IgD-negative memory B cell (primary cell): Measurements from ENCODE around the gene CALY. TPM values are rescaled to one million over a fixed set of nuclear protein-coding genes. Genes with fewer than 3 reads are reported as not detected.
"Not testable (repeated sequence)": the region's sequence is repeated elsewhere in the genome, so short reads cannot be mapped to it uniquely, and the experiment has no call there.

ENCODE experiments used
- H3K27ac Mint-ChIP-seq, 3 donors: one replicate each; pipeline ENCODE4 v1.8.0; 2020 to 2022; ENCODE audit warnings: mild to moderate bottlenecking in 3 of 3, mixed read lengths in 3 of 3, moderate library complexity in 1 of 3
- H3K27me3 Mint-ChIP-seq: one replicate; pipeline ENCODE4 v1.8.0; 2021; ENCODE audit warnings: mixed read lengths
- H3K36me3 Mint-ChIP-seq: one replicate; pipeline ENCODE4 v1.8.0; 2020; ENCODE audit warnings: mild to moderate bottlenecking, mixed read lengths
- H3K4me1 Mint-ChIP-seq, 3 donors: one replicate each; pipeline ENCODE4 v1.8.0; 2020 to 2022; ENCODE audit warnings: mixed read lengths in 3 of 3, mild to moderate bottlenecking in 1 of 3
- H3K4me3 Mint-ChIP-seq, 4 donors: one replicate each; pipeline ENCODE4 v1.8.0; 2020 to 2022; ENCODE audit warnings: mild to moderate bottlenecking in 4 of 4, mixed read lengths in 4 of 4, moderate library complexity in 3 of 4
- H3K9me3 Mint-ChIP-seq, 3 donors: one replicate each; pipeline ENCODE4 v1.8.0; 2020 to 2021; ENCODE audit warnings: mixed read lengths in 3 of 3, mild to moderate bottlenecking in 1 of 3
- polyA plus RNA-seq: library from polyadenylated mRNA; unstranded; fragments of 300-500 nt; fragmentation: Illumina TruSeq; gene quantifications from one replicate; pipeline ENCODE4 v1.2.3, GENCODE V29; 2021

Gene CALY, protein sequence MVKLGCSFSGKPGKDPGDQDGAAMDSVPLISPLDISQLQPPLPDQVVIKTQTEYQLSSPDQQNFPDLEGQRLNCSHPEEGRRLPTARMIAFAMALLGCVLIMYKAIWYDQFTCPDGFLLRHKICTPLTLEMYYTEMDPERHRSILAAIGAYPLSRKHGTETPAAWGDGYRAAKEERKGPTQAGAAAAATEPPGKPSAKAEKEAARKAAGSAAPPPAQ
- not detected for polyA plus RNA-seq

DNA sequence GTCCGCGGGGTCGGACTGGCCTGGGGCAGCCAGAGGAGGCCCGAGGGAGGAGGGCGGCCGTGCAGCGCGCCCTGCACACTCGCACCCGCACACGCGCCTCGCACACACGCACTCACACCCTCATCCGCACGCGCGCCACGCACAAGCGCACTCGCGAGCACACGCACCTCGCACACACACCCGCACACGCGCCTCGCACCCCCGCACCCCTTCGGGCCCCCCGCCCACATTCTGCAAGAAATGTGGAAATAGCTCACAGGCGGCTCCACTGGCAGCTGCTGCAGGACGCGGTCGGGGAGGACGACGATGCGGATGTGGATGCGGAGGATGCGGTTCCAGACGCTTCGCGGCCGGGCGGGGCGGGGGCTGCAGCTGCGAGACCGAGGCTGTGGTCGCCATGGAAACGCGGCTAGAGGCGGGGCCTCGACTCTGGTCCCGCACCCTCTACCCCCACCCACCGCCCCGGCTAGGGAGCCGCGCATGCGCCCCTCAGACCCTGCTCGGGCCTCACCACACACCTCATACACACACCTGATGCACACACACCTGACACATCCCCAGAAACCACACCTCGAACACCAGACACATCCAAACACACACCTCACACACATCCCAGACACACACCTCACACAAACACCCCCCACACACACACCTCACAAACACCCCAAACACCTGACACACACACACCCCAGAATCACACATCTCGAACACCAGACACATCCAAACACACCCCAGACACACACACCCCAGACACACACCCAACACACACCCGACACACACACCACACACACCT lies at the start of gene CALY:
Gene CALY (minus strand): TSS at position 320 of the 793 bp plus-strand sequence. CDS start 7,907 bp downstream, outside the sequence.
- peaks cover 12% of the 10 kb centered on the region for H3K27me3 Mint-ChIP-seq
- peaks cover 0 to 8% (median 2%) of the 10 kb centered on the region in 3 donors for H3K4me1 Mint-ChIP-seq
- H3K4me3 Mint-ChIP-seq: peak within 1 kb of the TSS; percentile 66 to 91 (median 78)
- no peaks in the 10 kb centered on the region for H3K9me3 Mint-ChIP-seq
- peak within 1 kb of the TSS in 1 of 3 donors; percentile 71 for H3K27ac Mint-ChIP-seq
- no peaks in the 10 kb centered on the region for H3K36me3 Mint-ChIP-seq

DNA sequence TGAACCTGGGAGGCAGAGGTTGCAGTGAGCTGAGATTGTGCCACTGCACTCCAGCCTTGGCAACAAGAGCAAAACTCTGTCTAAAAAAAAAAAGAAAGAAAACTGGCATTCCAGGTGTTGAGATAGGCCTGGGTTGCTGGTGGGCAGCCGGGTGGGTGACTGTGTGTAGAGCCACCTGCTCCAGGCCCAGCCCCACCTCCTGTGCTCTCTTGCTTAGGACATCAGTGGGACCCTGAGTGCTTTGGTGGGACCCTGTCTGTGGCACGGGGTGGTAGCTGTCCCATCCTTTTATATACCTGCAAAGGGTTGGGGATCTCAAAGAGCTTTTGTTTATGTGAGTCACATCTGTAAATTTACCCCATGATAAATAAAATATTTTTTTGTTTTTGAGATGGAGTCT lies 48.5 kb upstream of the CALY start:
- Mint-ChIP-seq H3K9me3 (no peaks in the 10 kb centered on the region), H3K36me3 (peaks cover 3% of the 10 kb centered on the region), H3K27me3 (no peaks in the 10 kb centered on the region), H3K4me1 (peaks cover 23 to 28% (median 25%) of the 10 kb centered on the region in 3 donors), H3K4me3 (no peak overlapping the region), H3K27ac (no peak overlapping the region)

DNA sequence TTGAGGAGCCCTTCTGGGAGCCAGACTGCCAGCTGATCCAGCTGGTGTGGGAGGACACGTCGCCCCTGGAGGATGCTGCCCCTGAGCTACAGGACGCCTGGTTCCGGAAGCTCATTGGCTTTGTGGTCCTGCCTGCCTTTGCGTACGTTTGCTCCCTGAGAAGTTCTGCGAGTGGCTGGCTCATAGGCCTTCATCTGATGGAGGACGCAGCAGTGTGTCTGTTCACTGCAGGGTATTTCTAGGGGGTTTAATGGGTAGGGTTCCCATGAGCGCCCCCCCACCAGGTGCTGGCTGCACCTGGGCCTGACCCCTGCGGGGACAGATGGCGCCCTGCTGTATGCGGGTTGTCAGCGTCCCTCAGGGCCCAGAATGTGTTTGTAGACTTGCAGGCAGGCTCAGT lies 47.4 kb upstream of the CALY start:
- H3K4me3 Mint-ChIP-seq: peak overlapping the region in 1 of 4 donors; percentile 57
- no peaks in the 10 kb centered on the region for H3K9me3 Mint-ChIP-seq
- peak overlapping the region in 1 of 3 donors; percentile 54 for H3K27ac Mint-ChIP-seq
- H3K36me3 Mint-ChIP-seq: peaks cover 3% of the 10 kb centered on the region
- H3K27me3 Mint-ChIP-seq: no peaks in the 10 kb centered on the region
- peaks cover 21 to 27% (median 23%) of the 10 kb centered on the region in 3 donors for H3K4me1 Mint-ChIP-seq

DNA sequence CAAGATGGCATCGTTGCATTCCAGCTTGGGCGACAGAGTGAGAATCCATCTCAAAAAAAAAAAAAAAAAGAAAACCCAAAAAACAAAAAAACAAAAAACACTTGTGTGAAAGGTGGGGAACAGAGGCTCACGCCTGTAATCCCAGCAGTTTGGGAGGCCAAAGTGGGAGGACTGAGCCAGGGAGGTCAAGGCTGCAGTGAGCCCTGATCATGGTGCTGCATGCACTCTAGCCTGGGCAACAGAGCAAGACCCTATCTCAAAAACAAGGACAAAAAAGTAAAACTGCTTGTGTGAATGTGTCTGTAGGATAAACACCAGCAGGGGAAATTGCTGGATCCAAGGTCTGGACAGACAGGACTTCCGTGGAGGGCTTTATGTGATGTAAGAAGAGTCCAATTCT lies 46.9 kb upstream of the CALY start:
- peak overlapping the region in 1 of 4 donors; percentile 86 for H3K4me3 Mint-ChIP-seq
- H3K9me3 Mint-ChIP-seq: no peaks in the 10 kb centered on the region
- peaks cover 17 to 24% (median 21%) of the 10 kb centered on the region in 3 donors for H3K4me1 Mint-ChIP-seq
- peaks cover 3% of the 10 kb centered on the region for H3K36me3 Mint-ChIP-seq
- no peak overlapping the region for H3K27ac Mint-ChIP-seq
- no peaks in the 10 kb centered on the region for H3K27me3 Mint-ChIP-seq

DNA sequence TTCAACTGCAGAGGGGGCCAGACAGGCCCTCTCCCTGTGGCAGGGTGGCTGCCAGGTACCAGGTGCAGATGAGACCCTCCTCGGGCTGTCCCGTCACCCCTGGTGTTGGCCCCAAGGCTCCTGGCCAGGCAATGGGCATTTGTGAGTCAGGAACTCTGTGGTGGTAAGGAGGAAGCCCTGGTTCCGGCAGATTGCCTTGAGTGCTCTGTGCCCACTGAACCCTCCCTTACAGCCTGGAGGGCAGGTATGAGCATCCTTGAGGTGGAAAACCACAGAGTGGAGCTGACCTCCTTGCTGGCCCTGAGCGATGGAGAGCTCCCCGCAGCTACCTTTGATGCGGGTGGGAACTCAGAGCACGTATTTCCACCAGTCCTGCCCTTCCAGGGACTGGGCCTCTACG lies 44.3 kb upstream of the CALY start:
- peaks cover under 1% of the 10 kb centered on the region for H3K36me3 Mint-ChIP-seq
- no peaks in the 10 kb centered on the region for H3K9me3 Mint-ChIP-seq
- H3K4me1 Mint-ChIP-seq: peaks cover 13 to 21% (median 16%) of the 10 kb centered on the region in 3 donors
- H3K27ac Mint-ChIP-seq: peak overlapping the region in 2 of 3 donors; percentile 5 to 87
- peak overlapping the region; percentile 79 to 91 (median 87) for H3K4me3 Mint-ChIP-seq
- no peaks in the 10 kb centered on the region for H3K27me3 Mint-ChIP-seq

DNA sequence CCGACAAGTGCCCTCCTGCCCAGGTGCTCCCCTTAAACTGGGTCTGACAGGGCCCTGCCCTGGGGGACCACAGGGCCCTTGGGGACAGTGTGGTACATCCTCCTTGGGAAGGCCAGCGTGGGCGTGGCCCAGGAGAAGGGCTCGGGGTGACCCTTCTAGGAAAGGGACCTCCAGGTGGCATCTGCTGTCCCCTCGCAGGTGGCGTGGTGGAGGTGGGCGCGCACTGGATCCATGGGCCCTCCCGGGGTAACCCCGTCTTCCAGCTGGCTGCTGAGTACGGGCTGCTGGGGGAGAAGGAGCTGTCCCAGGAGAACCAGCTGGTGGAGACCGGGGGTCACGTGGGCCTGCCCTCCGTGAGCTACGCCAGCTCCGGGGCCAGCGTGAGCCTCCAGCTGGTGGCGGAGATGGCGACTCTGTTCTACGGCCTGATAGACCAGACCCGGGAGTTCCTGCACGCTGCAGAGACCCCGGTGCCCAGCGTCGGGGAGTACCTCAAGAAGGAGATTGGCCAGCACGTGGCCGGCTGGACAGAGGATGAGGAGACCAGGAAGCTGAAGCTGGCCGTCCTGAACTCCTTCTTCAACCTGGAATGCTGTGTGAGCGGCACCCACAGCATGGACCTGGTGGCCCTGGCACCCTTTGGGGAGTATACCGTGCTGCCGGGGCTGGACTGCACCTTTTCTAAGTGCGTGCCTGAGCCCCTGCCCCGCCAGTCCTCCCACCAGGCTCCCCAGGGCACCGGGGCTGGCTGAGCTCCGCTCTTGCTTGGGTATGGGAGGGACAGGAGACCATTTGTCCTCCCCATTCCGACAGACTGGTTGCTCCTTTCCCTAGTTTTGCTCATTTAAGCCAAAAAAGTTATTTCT lies 43.3 kb upstream of the CALY start:
- Mint-ChIP-seq H3K27ac (peak overlapping the region in 2 of 3 donors; percentile 78 to 87), H3K4me3 (peak overlapping the region; percentile 79 to 91 (median 87)), H3K27me3 (no peaks in the 10 kb centered on the region), H3K9me3 (no peaks in the 10 kb centered on the region), H3K4me1 (peaks cover 13 to 21% (median 16%) of the 10 kb centered on the region in 3 donors), H3K36me3 (no peaks in the 10 kb centered on the region)

DNA sequence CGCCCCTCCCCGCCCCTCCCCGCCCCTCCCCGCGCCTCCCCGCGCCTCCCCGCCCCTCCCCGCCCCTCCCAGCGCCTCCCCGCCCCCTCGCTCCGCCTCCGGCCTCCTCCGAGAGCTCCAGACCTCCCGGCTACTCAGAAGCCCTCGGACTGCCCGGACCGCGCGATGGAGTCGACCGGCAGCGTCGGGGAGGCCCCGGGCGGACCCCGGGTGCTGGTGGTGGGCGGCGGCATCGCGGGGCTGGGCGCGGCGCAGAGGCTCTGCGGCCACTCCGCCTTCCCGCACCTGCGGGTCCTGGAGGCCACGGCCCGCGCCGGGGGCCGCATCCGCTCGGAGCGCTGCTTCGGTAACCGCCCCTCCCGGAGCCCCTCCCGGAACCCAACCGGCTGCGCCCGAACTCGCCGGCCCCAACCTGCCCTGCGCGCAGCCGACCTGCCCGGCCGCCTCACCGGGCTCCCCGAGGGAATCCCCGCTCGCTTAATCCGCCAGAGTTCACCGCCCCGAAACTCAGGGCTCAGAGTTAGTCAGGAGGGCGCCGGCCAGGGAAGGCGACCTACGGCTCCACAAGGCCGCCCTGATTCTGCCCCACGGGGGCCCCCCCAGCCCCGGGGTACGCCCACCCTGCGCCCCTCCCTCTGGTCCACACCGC lies 42.6 kb upstream of the CALY start, which contains the start of gene PAOX:
Gene PAOX (plus strand): TSS at position 111 of the 649 bp plus-strand sequence. CDS start 55 bp downstream, at position 166.
- no peaks in the 10 kb centered on the region for H3K27me3 Mint-ChIP-seq
- no peaks in the 10 kb centered on the region for H3K9me3 Mint-ChIP-seq
- peak within 1 kb of the TSS; percentile 86 to 94 (median 90) for H3K4me3 Mint-ChIP-seq
- H3K36me3 Mint-ChIP-seq: no peaks in the 10 kb centered on the region
- H3K4me1 Mint-ChIP-seq: peaks cover 14 to 24% (median 18%) of the 10 kb centered on the region in 3 donors
- H3K27ac Mint-ChIP-seq: peak within 1 kb of the TSS; percentile 31 to 87 (median 77)

DNA sequence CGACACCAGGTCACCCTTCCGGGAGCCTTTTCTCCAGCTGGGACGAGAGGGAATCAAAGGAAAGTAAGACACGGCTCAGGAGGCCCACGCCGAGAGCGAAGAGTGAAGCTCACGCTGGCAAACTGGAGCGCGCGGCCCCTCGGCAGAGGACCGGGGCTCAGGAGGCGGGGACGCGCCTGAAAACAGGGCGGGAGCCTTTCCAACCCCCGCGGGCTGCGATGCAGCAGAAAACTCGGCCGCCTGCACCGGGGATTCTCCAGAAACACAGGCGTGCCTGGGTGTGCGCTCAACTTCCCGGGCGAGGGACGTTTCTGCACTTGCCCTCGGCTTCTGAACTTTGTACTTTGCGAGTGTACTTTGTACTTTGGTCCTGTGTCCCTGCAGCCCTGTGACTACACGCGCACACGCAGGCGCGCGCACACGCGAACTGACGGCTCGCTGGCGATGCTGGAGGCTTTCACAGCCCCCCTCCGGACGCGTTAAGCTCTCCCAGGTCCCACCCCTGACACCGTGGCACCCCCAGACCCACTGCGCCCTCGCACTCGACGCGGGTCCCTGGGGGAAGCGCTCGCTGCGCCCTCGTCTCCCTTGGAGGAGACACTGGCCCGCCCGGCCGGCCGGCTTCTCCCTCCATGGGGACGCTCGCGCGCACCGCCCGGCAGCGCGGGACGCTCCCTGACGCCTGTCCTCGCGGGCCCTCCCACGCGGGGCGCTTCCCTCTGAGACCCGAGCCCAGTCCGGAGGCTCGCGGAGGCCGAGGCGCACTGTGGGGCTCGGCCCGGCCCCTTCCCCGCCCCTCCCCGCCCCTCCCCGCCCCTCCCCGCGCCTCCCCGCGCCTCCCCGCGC lies 41.8 kb upstream of the CALY start:
- H3K27ac Mint-ChIP-seq: peak overlapping the region; percentile 31 to 77 (median 70)
- no peaks in the 10 kb centered on the region for H3K36me3 Mint-ChIP-seq
- peaks cover 16 to 24% (median 23%) of the 10 kb centered on the region in 3 donors for H3K4me1 Mint-ChIP-seq
- peak overlapping the region; percentile 69 to 94 (median 90) for H3K4me3 Mint-ChIP-seq
- no peaks in the 10 kb centered on the region for H3K9me3 Mint-ChIP-seq
- no peaks in the 10 kb centered on the region for H3K27me3 Mint-ChIP-seq

DNA sequence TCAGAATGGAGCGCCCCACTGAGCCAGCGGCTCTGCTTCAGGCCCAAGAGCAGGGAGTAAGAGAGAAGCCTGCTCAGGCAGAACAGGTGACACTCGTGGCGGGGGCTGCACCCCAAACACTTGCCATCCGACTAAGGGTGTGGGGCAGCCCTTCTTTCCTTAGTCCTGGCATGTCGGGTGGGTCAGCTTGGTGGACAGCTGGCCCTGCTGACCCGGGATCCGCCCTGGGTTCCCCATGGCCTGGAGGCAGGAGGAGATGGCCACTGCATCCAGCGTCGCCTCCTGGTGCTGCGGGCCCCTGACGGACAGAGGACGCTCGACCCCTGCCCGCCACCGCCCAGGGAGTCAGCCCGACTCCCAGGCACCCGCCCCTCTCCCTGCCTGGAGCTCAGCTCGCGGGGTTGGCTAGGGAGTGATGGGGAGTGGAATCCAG lies 41.1 kb upstream of the CALY start:
- Mint-ChIP-seq H3K4me3 (peak overlapping the region; percentile 69 to 94 (median 90)), H3K27me3 (no peaks in the 10 kb centered on the region), H3K27ac (peak overlapping the region in 2 of 3 donors; percentile 70 to 77), H3K36me3 (no peaks in the 10 kb centered on the region), H3K9me3 (no peaks in the 10 kb centered on the region), H3K4me1 (peaks cover 16 to 24% (median 23%) of the 10 kb centered on the region in 3 donors)

DNA sequence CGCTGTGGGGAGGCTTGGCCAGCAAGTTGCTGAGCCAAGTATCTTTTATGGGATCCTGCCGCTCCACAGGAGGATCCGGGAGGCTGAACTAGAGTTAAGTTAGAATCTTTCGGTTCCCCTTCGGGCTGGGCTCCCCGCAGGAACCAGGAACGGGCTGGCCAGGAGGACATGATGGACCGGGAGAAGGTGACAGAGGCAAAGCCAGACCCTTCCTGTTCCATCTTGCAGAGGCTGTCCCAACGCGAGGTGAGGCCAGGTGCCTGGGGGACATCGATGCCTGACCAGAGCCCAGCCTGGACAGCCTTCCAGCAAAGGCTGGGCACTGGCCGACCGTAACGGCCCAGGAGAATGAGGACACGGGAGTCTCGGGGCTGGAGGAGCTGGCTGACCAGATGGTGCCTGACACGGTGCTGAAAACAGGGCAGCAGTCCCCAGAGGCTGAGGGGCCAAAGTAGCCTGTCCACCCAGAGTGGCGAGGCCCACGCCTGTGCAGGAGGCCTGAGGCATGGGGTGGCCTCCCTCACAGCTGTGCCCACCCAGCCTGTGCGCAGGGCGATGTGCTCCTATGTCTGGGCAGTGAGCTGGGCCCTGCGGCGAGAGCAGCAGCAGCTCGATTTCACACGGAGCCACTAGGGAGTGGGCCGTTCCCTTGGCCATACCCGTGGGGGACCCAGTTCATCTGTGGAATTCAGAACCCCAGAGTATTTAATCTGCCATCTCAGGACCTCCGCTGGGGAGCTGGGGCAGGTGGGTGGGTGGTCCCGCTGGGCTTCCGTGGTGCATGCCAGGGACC lies 40.5 kb upstream of the CALY start:
- peak overlapping the region; percentile 58 to 78 (median 74) for H3K4me3 Mint-ChIP-seq
- H3K9me3 Mint-ChIP-seq: no peaks in the 10 kb centered on the region
- no peaks in the 10 kb centered on the region for H3K36me3 Mint-ChIP-seq
- H3K27me3 Mint-ChIP-seq: no peaks in the 10 kb centered on the region
- peak overlapping the region in 1 of 3 donors; percentile 70 for H3K27ac Mint-ChIP-seq
- H3K4me1 Mint-ChIP-seq: peaks cover 16 to 24% (median 21%) of the 10 kb centered on the region in 3 donors

DNA sequence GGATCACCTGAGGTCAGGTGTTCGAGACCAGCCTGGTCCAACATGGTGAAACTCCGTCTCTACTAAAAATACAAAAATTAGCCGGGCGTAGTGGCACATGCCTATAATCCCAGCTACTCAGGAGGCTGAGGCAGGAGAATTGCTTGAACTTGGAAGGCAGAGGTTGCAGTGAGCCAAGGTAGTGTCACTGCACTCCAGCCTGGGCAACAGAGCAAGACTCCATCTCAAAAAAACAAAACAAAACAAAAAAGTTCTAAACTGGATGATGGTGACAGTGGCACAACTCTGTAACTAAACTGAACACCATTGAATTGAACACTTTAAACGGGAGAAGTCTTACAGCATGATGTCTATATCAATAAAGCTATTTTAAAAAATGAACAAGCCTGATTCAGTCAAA lies 39.5 kb upstream of the CALY start:
- not testable (repeated sequence) for H3K36me3 Mint-ChIP-seq, H3K9me3 Mint-ChIP-seq, H3K27me3 Mint-ChIP-seq
- Mint-ChIP-seq H3K4me1 (peaks cover 10 to 17% (median 17%) of the 10 kb centered on the region in 3 donors), H3K4me3 (peak overlapping the region in 3 of 4 donors; percentile 34 to 74 (median 69)), H3K27ac (peak overlapping the region in 2 of 3 donors; percentile 43 to 74)

DNA sequence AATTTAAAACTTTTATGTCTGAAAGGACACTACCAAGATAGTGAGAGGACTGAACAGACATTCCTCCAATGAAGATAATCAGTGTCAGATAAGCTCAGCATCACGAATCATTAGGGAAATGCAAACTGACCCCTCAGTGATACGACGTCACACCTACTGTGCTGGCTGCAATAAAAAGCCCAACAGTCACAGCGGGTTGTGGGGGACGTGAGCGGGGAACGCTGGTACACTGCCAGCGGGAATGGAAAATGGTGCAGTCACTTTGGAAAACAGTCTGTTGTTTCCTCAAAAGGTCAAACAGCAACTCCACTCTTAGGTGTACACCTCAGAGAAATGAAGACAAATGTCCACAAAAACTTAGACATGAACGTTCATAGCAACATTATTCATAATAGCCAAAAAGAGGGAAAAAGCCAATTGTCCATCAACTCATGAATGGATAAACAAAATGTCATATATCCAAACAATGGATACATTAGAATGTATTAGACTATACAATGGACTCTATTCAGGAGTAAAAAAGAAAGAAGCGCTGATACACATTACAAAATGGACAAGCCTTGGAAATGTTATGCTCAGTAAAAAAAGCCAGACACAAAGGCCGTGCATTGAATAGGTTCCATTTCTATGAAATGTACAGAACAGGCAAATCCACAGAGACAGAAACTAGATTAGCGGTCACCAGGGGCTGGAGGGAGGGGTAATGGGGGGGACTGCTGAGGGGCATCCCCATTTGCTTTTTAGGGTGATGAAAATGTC lies 38.8 kb upstream of the CALY start:
- peak overlapping the region in 2 of 4 donors; percentile 69 to 77 for H3K4me3 Mint-ChIP-seq
- peaks cover 5 to 16% (median 13%) of the 10 kb centered on the region in 3 donors for H3K4me1 Mint-ChIP-seq
- H3K9me3 Mint-ChIP-seq: no peaks in the 10 kb centered on the region
- H3K27ac Mint-ChIP-seq: peak overlapping the region in 1 of 3 donors; percentile 68
- no peaks in the 10 kb centered on the region for H3K36me3 Mint-ChIP-seq
- no peaks in the 10 kb centered on the region for H3K27me3 Mint-ChIP-seq
